ENCODE results near the gene PRR12. TPM values are rescaled to one million over a fixed set of nuclear protein-coding genes. Genes with fewer than 3 reads are reported as not detected.

Gene PRR12
- total and polyA plus RNA-seq, 3 donors from 2014 or later: 15.7 to 33.1 (median 32.8) TPM

- 75 to 84% methylated on average over 5 of the region's 5 CpGs for WGBS, 2 donors
- TF ChIP-seq POLR2A (IDR thresholded peaks at IDR 0.05) (no peak), CTCF (IDR thresholded peaks at IDR 0.05) (no peak)
- Histone ChIP-seq H3K4me1 (peaks cover 5% of the 10 kb centered on the region), H3K27ac (no peak overlapping the region), H3K36me3 (ENCODE audit: low read depth, missing control alignments) (no peaks in the 10 kb centered on the region), H3K27me3 (no peaks in the 10 kb centered on the region), H3K9me3 (no peaks in the 10 kb centered on the region), H3K4me3 (no peak overlapping the region)
- intact Hi-C loops (cut with DNase I; ENCODE audit: low total_unique reads): no loop called here
- no peak for DNase-seq
These were observed 46.8 kb upstream of the PRR12 start for GRCh38 chr19:49544154-49544553.

GRCh38 chr19:49546825-49547565 is 44.0 kb upstream of the PRR12 start:
- DNase-seq: peak; percentile 93
- Histone ChIP-seq H3K36me3 (ENCODE audit: low read depth, missing control alignments) (no peaks in the 10 kb centered on the region), H3K27me3 (no peaks in the 10 kb centered on the region), H3K9me3 (no peaks in the 10 kb centered on the region), H3K27ac (peak overlapping the region in 1 of 2 donors; percentile 32), H3K4me3 (no peak overlapping the region), H3K4me1 (peaks cover 5% of the 10 kb centered on the region)
- intact Hi-C loops (cut with DNase I; ENCODE audit: low total_unique reads): no loop called here
- TF ChIP-seq POLR2A (IDR thresholded peaks at IDR 0.05) (no peak), CTCF (IDR thresholded peaks at IDR 0.05) (peak; percentile 88 to 96 (median 89))
- WGBS, 2 donors: 6 to 8% methylated on average over 9 of the region's 9 CpGs

GRCh38 chr19:49549045-49549444 is 41.9 kb upstream of the PRR12 start:
- Histone ChIP-seq H3K27ac (no peak overlapping the region), H3K36me3 (ENCODE audit: low read depth, missing control alignments) (no peaks in the 10 kb centered on the region), H3K27me3 (no peaks in the 10 kb centered on the region), H3K4me1 (peaks cover 11% of the 10 kb centered on the region), H3K9me3 (no peaks in the 10 kb centered on the region), H3K4me3 (no peak overlapping the region)
- DNase-seq: no peak
- 83 to 90% methylated on average over 13 of the region's 13 CpGs for WGBS, 2 donors
- TF ChIP-seq CTCF (IDR thresholded peaks at IDR 0.05) (no peak), POLR2A (IDR thresholded peaks at IDR 0.05) (no peak)
- intact Hi-C loops (cut with DNase I; ENCODE audit: low total_unique reads): no loop called here

- no peaks in the 10 kb centered on the region for H3K9me3 ChIP-seq
- intact Hi-C loops (cut with DNase I; ENCODE audit: low total_unique reads): no loop called here
- no peak overlapping the region for H3K4me3 ChIP-seq
- H3K27me3 ChIP-seq: no peaks in the 10 kb centered on the region
- H3K27ac ChIP-seq: no peak overlapping the region
- no peaks in the 10 kb centered on the region for H3K36me3 ChIP-seq (ENCODE audit: low read depth, missing control alignments)
- TF ChIP-seq POLR2A (IDR thresholded peaks at IDR 0.05): no peak
- TF ChIP-seq CTCF (IDR thresholded peaks at IDR 0.05): no peak
- H3K4me1 ChIP-seq: peaks cover 11% of the 10 kb centered on the region
- 89 to 90% methylated on average over 7 of the region's 7 CpGs for WGBS, 2 donors
- DNase-seq: no peak
These were observed 39.5 kb upstream of the PRR12 start for GRCh38 chr19:49551531-49551930.

- intact Hi-C loops (cut with DNase I; ENCODE audit: low total_unique reads): no loop called here
- no peak for TF ChIP-seq POLR2A (IDR thresholded peaks at IDR 0.05)
- no peak for TF ChIP-seq CTCF (IDR thresholded peaks at IDR 0.05)
- DNase-seq: no peak
- H3K4me3 ChIP-seq: no peak overlapping the region
- peaks cover 6% of the 10 kb centered on the region for H3K4me1 ChIP-seq
- H3K36me3 ChIP-seq (ENCODE audit: low read depth, missing control alignments): no peaks in the 10 kb centered on the region
- WGBS, 2 donors: 86 to 87% methylated on average over 11 of the region's 11 CpGs
- no peaks in the 10 kb centered on the region for H3K9me3 ChIP-seq
- no peaks in the 10 kb centered on the region for H3K27me3 ChIP-seq
- no peak overlapping the region for H3K27ac ChIP-seq
These were observed 38.2 kb upstream of the PRR12 start for GRCh38 chr19:49552749-49553148.
